HEK293T (cell line): ENCODE measurements around the gene OR4D10.

Experiments used
- ELF4 ChIP-seq: fragments of 450-650 bp; IDR thresholded peaks from 2 replicates; pipeline ENCODE4 v1.6.1; 2017; ENCODE audit warnings: antibody characterized with exemption
- FOXK2 ChIP-seq: fragments of 450-650 bp; IDR thresholded peaks from 2 replicates; pipeline ENCODE4 v1.6.1; 2016; ENCODE audit warnings: mild to moderate bottlenecking
- L3MBTL2 ChIP-seq: fragments of 450-650 bp; conservative IDR thresholded peaks from 2 replicates; pipeline ENCODE4 v1.6.1; 2016; ENCODE audit warnings: mild to moderate bottlenecking
- NFRKB ChIP-seq: fragments of 450-650 bp; IDR thresholded peaks from 2 replicates; pipeline ENCODE4 v1.6.1; 2016; ENCODE audit warnings: mild to moderate bottlenecking, moderate library complexity
- TARDBP ChIP-seq: fragments of 450-650 bp; IDR thresholded peaks from 2 replicates; pipeline ENCODE4 v1.6.1; 2016

GRCh38 chr11:59520741-59521140, 47.6 kb downstream of the OR4D10 start:
- no peak for TF ChIP-seq ELF4
- TF ChIP-seq NFRKB: no peak
- TF ChIP-seq FOXK2: no peak
- TF ChIP-seq TARDBP: no peak
- TF ChIP-seq L3MBTL2: no peak
